H1 (cell line): ENCODE results near the gene RFLNA. TPM values are rescaled to one million over a fixed set of nuclear protein-coding genes. Genes with fewer than 3 reads are reported as not detected.

ENCODE experiments used
- CTCF ChIA-PET: fragments of 300-600 bp; sonication (Branson Sonifier 250); formaldehyde crosslinking; loops from one replicate; lab custom pipeline; 2021; ENCODE audit not compliant: partially characterized antibody; lab: Charles Lee
- POLR2A ChIA-PET: fragments of 300-600 bp; sonication (Branson Sonifier 250); formaldehyde crosslinking; loops from one replicate; lab custom pipeline; 2021; ENCODE audit warnings: inconsistent platforms; ENCODE audit not compliant: partially characterized antibody; lab: Charles Lee
- DNase-seq, 2 experiments: peaks; one replicate each; pipeline versions ENCODE4 v3.0.0 to v3.0.0-alpha.2; 2010 to 2022; ENCODE audit warnings: low spot score in 2 of 2, low read depth in 1 of 2, mixed read lengths in 1 of 2
- FAIRE-seq: peaks from 2 replicates; lab custom pipeline; 2011; peaks lifted over from hg19 to GRCh38; lab: Jason Lieb, UNC
- H2AFZ ChIP-seq: 2 replicates; pipeline ENCODE4 v1.8.1; 2012; ENCODE audit warnings: low read length, inconsistent platforms
- H2AK5ac ChIP-seq: 2 replicates; pipeline ENCODE4 v1.6.1; 2013; ENCODE audit warnings: low read depth, low read length
- H2BK120ac ChIP-seq: replicated peaks from 2 replicates; pipeline ENCODE3; 2013; ENCODE audit warnings: low read depth, low read length, inconsistent platforms
- H2BK12ac ChIP-seq: 2 replicates; pipeline ENCODE4 v1.6.1; 2013; ENCODE audit warnings: low read depth, low read length
- H2BK15ac ChIP-seq: 2 replicates; pipeline ENCODE4 v1.6.1; 2013; ENCODE audit warnings: low read length
- H2BK20ac ChIP-seq: 2 replicates; pipeline ENCODE4 v1.6.1; 2013; ENCODE audit warnings: low read length
- H2BK5ac ChIP-seq: 2 replicates; pipeline ENCODE4 v1.6.1; 2013; ENCODE audit warnings: low read depth, low read length
- H3K14ac ChIP-seq: 2 replicates; pipeline ENCODE4 v1.6.1; 2013; ENCODE audit warnings: inconsistent platforms; ENCODE audit not compliant: insufficient read length
- H3K18ac ChIP-seq: 2 replicates; pipeline ENCODE4 v1.6.1; 2013; ENCODE audit warnings: low read length; ENCODE audit errors: extremely low read depth
- H3K23ac ChIP-seq: 2 replicates; pipeline ENCODE4 v1.6.1; 2013; ENCODE audit warnings: inconsistent platforms; ENCODE audit not compliant: insufficient read length
- H3K23me2 ChIP-seq: 2 replicates; pipeline ENCODE4 v1.6.1; 2013; ENCODE audit warnings: low read depth, low read length
- H3K27ac ChIP-seq: 2 replicates; pipeline ENCODE4 v1.6.1; 2011; ENCODE audit warnings: low read depth, low read length, inconsistent platforms
- H3K27me3 ChIP-seq, 4 experiments: replicated peaks in 1 of 4; 1 replicate in 1 of 4; 2 replicates in 3 of 4; pipeline versions ENCODE4 v1.6.1 to v1.8.1; 2011 to 2013; ENCODE audit warnings: low read length in 3 of 4, mild to moderate bottlenecking in 3 of 4, inconsistent platforms in 2 of 4, mixed read lengths in 2 of 4, moderate library complexity in 1 of 4; ENCODE audit not compliant: control insufficient read depth in 3 of 4, insufficient read depth in 3 of 4; ENCODE audit errors: extremely low read depth in 1 of 4
- H3K36me3 ChIP-seq, 4 experiments: 2 replicates each; pipeline versions ENCODE4 v1.6.1 to v1.8.1; 2011 to 2013; ENCODE audit warnings: mild to moderate bottlenecking in 4 of 4, low read length in 3 of 4, moderate library complexity in 2 of 4, control low read depth in 1 of 4, inconsistent platforms in 1 of 4; ENCODE audit not compliant: insufficient read depth in 4 of 4, control insufficient read depth in 2 of 4
- H3K4ac ChIP-seq: replicated peaks from 2 replicates; pipeline ENCODE3; 2013; ENCODE audit warnings: low read length, low read depth, mixed read lengths, inconsistent platforms; ENCODE audit not compliant: insufficient read length
- H3K4me1 ChIP-seq, 4 experiments: replicated peaks in 1 of 4; 1 replicate in 1 of 4; 2 replicates in 3 of 4; pipeline versions ENCODE4 v1.6.1 to v1.8.1; 2011 to 2013; ENCODE audit warnings: low read length in 3 of 4, inconsistent platforms in 2 of 4, mixed read lengths in 1 of 4; ENCODE audit not compliant: insufficient read depth in 4 of 4, control insufficient read depth in 3 of 4
- H3K4me2 ChIP-seq, 2 experiments: 2 replicates each; pipeline versions ENCODE4 v1.6.1 to v1.8.1; 2011 to 2013; ENCODE audit warnings: low read depth in 2 of 2, low read length in 2 of 2, control low read depth in 1 of 2, inconsistent platforms in 1 of 2, mild to moderate bottlenecking in 1 of 2; ENCODE audit not compliant: insufficient read depth in 1 of 2
- H3K4me3 ChIP-seq, 4 experiments: fragments of 200-600, 300-600 bp in 1 of 4; sonication (generic), shearing (Covaris generic), sonication (Bioruptor Twin) in 1 of 4; 2 replicates each; pipeline versions ENCODE4 v1.5.1 to v1.8.1; 2011 to 2016; ENCODE audit warnings: low read length in 4 of 4, low read depth in 3 of 4, control low read depth in 2 of 4, inconsistent platforms in 2 of 4, mild to moderate bottlenecking in 2 of 4, mixed read lengths in 1 of 4, moderate library complexity in 1 of 4; ENCODE audit not compliant: insufficient read depth in 2 of 4; ENCODE audit errors: extremely low read depth in 1 of 4
- H3K56ac ChIP-seq: replicated peaks from 2 replicates; pipeline ENCODE3; 2013; ENCODE audit warnings: low read depth, mild to moderate bottlenecking, mixed read lengths, low read length, inconsistent platforms; ENCODE audit not compliant: insufficient read length
- H3K79me1 ChIP-seq: 2 replicates; pipeline ENCODE4 v1.6.1; 2013; ENCODE audit warnings: low read depth, low read length, control low read depth
- H3K79me2 ChIP-seq, 2 experiments: 2 replicates each; pipeline versions ENCODE4 v1.6.1 to v1.8.1; 2012 to 2013; ENCODE audit warnings: low read length in 2 of 2, mild to moderate bottlenecking in 2 of 2, inconsistent platforms in 1 of 2; ENCODE audit not compliant: insufficient read depth in 2 of 2, control insufficient read depth in 1 of 2
- H3K9ac ChIP-seq, 4 experiments: replicated peaks in 1 of 4; 1 replicate in 1 of 4; 2 replicates in 3 of 4; pipeline versions ENCODE4 v1.6.1 to v1.8.1; 2011 to 2013; ENCODE audit warnings: low read depth in 3 of 4, low read length in 3 of 4, control low read depth in 2 of 4, mild to moderate bottlenecking in 2 of 4, moderate library complexity in 2 of 4, inconsistent platforms in 1 of 4; ENCODE audit errors: extremely low read depth in 1 of 4
- H3K9me3 ChIP-seq, 2 experiments: 2 replicates each; pipeline versions ENCODE4 v1.6.1 to v1.8.1; 2012 to 2013; ENCODE audit warnings: mild to moderate bottlenecking in 2 of 2, moderate library complexity in 2 of 2, control low read depth in 1 of 2, inconsistent platforms in 1 of 2, low read depth in 1 of 2, low read length in 1 of 2, mixed read lengths in 1 of 2; ENCODE audit not compliant: insufficient read depth in 2 of 2
- H4K20me1 ChIP-seq, 2 experiments: replicated peaks in 1 of 2; 2 replicates each; pipeline versions ENCODE3 to v1.8.1; 2011 to 2013; ENCODE audit warnings: inconsistent platforms in 2 of 2, low read length in 2 of 2, mild to moderate bottlenecking in 1 of 2; ENCODE audit not compliant: insufficient read depth in 2 of 2, control insufficient read depth in 1 of 2
- H4K5ac ChIP-seq: 2 replicates; pipeline ENCODE4 v1.6.1; 2013; ENCODE audit warnings: low read length, low read depth, mixed read lengths, inconsistent platforms; ENCODE audit not compliant: insufficient read length
- H4K8ac ChIP-seq: 2 replicates; pipeline ENCODE4 v1.8.0; 2013; ENCODE audit warnings: mild to moderate bottlenecking, moderate library complexity, low read length, inconsistent platforms; ENCODE audit not compliant: insufficient read depth; ENCODE audit errors: extremely low read depth
- H4K91ac ChIP-seq: replicated peaks from 2 replicates; pipeline ENCODE3; 2013; ENCODE audit warnings: low read length, mixed read lengths, inconsistent platforms; ENCODE audit not compliant: insufficient read length
- JUN ChIP-seq: IDR thresholded peaks from 2 replicates; pipeline ENCODE4 v1.6.1; 2011; ENCODE audit warnings: low read depth, mild to moderate bottlenecking, improper control_type of control experiment, low read length
- MAFK ChIP-seq: IDR thresholded peaks from 2 replicates; pipeline ENCODE4 v1.6.1; 2012; ENCODE audit warnings: low read depth, mild to moderate bottlenecking, improper control_type of control experiment, low read length
- SP4 ChIP-seq: IDR thresholded peaks from 2 replicates; pipeline ENCODE4 v1.6.1; 2012; ENCODE audit warnings: low read length, inconsistent platforms
- WGBS, 2 experiments: shearing (Covaris generic) in 1 of 2; methylation state at CpG; one replicate each; pipeline versions ENCODE4 v1.1.6 to v1.1.7; 2013 to 2015; ENCODE audit warnings: low lambda C conversion rate in 2 of 2, mixed read lengths in 2 of 2, inconsistent platforms in 1 of 2, low coverage in 1 of 2, missing lambda C conversion rate in 1 of 2; ENCODE audit not compliant: insufficient replicate concordance in 2 of 2, insufficient coverage in 1 of 2, insufficient read length in 1 of 2; ENCODE audit errors: extremely low coverage in 1 of 2, missing lambda C conversion rate in 1 of 2; 5-methylcytosine and 5-hydroxymethylcytosine counted together
- microRNA-seq, 2 experiments: library from miRNA; unstranded; fragments of <30 nt; microRNA quantifications; one replicate each; pipeline versions ENCODE4 to v1.2.0, GENCODE V29; 2016 to 2020; ENCODE audit warnings: borderline microRNAs expressed in 2 of 2, borderline number of aligned reads in 2 of 2, borderline replicate concordance in 1 of 2
- polyA plus RNA-seq, 7 experiments: library from polyadenylated mRNA; depleted of rRNA in 3 of 7; stranded (reverse) in 5 of 7; unstranded in 2 of 7; fragments of >200 nt in 5 of 7; fragments of 200-250 nt in 2 of 7; gene quantifications; 1 replicate in 5 of 7; 2 replicates in 1 of 7; 4 replicates in 1 of 7; pipeline versions ENCODE4 v1.2.1 to v1.2.3, GENCODE V29; 2011 to 2013; ENCODE audit warnings: missing spikeins in 2 of 7, mixed read lengths in 2 of 7
- small RNA-seq: library from polyadenylated mRNA; stranded (forward); fragments of <200 nt; extraction: miRNeasy Mini kit (QIAGEN cat#:217004); gene quantifications from one replicate; pipeline ENCODE3, GENCODE V24; 2013; ENCODE audit not compliant: insufficient read depth
- total RNA-seq: library from RNA; stranded (reverse); fragmentation: NEBNext Ultra II Directional; extraction: Animal tissue kit (Norgen Biotek cat#: 25700); gene quantifications from 2 replicates; pipeline ENCODE4 v1.2.1, GENCODE V29; 2021

The RFLNA gene
- total and polyA plus RNA-seq, 2 of the 8 experiments (the other 6 are each of a cell fraction or from before 2014, with no cell fraction given), result 6.4 to 6.6 TPM

DNA sequence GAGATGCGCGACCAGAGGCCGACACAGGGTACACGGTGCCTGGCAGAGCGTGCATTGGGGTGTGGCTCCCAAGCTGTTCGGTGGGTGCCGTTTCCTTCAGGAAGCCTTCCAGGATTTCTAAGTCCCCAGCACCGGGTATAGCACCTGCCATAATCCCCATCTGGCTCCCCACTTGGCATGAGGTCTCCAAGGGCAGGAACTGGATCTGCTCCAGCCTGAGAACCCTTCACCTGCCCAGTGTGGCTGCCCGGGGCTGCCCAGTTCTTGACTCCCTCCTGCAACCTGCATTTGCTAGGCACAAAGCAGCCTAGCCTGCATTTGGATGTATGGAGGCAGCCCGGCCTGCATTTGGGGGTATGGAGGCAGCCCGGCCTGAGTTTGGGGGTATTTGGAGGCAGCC is 69.7 kb downstream of the RFLNA start:
- Histone ChIP-seq H4K20me1 (peaks cover 4 to 10% of the 10 kb centered on the region in 2 experiments), H4K5ac (no peak overlapping the region), H3K18ac (no peak overlapping the region), H3K27ac (no peak overlapping the region), H3K36me3 (peaks cover 2 to 19% (median 4%) of the 10 kb centered on the region in 4 experiments; a peak in 5 of 8 replicates), H2BK120ac (no peak overlapping the region), H3K23ac (no peak overlapping the region), H4K8ac (no peak overlapping the region), H2BK5ac (no peak overlapping the region), H3K23me2 (no peaks in the 10 kb centered on the region), H2BK20ac (no peak overlapping the region), H2AK5ac (no peak overlapping the region), H3K4me2 (no peak overlapping the region), H3K4ac (no peak overlapping the region), H3K79me2 (no peaks in the 10 kb centered on the region), H3K27me3 (no peaks in the 10 kb centered on the region), H3K14ac (no peak overlapping the region), H4K91ac (no peak overlapping the region), H3K4me1 (no peaks in the 10 kb centered on the region), H3K9me3 (no peaks in the 10 kb centered on the region), H2BK15ac (no peak overlapping the region), H3K56ac (no peak overlapping the region), H2AFZ (no peak overlapping the region), H3K4me3 (no peak overlapping the region), H2BK12ac (no peak overlapping the region), H3K79me1 (no peaks in the 10 kb centered on the region), H3K9ac (no peak overlapping the region)
- FAIRE-seq, result no peak
- WGBS, 2 experiments, result 96% methylated on average over 11 of the region's 11 CpGs; no CpG with 5 or more reads in 1 of the 2 experiments
- TF ChIP-seq MAFK, result no peak
- TF ChIP-seq JUN, result no peak
- no peak for TF ChIP-seq SP4
- no peak for DNase-seq
- ChIA-PET CTCF (interaction anchor here (1.6 kb wide), 1 partner anchor 401 kb away, joined by 7 read pairs; no protein-coding TSS in a partner anchor), POLR2A (no interaction called here)

Small RNA genes lying within 50 kb of the gene (microRNA-seq; reads per million reads assigned to microRNA genes)
- 0 to 0.23 reads per million in 2 experiments for gene MIR6880

Small RNA genes lying within 50 kb of the gene (small RNA-seq; reads per million reads assigned to genes)
- not detected for gene MIR6880
